Tibial nerve (tissue), 4 donors: ENCODE measurements around the gene C1orf232. TPM values are rescaled to one million over a fixed set of nuclear protein-coding genes. Genes with fewer than 3 reads are reported as not detected.

Experiments used
- DNase-seq, 2 donors: peaks; one replicate each; pipeline ENCODE4 v3.0.0-alpha.2; 2019; ENCODE audit warnings: low spot score in 2 of 2
- H3K27ac ChIP-seq, 4 donors: fragments of 200-600 bp; sonication (generic) in 3 of 4; one replicate each; pipeline ENCODE4 v1.5.1; 2017 to 2019; ENCODE audit warnings: mild to moderate bottlenecking in 1 of 4
- H3K27me3 ChIP-seq, 2 donors: fragments of 200-600 bp; sonication (generic) in 1 of 2; one replicate each; pipeline versions ENCODE4 v1.5.1 to v1.6.0; 2017 to 2019
- H3K36me3 ChIP-seq, 3 donors: fragments of 200-600 bp; sonication (generic); one replicate each; pipeline ENCODE4 v1.5.1; 2018 to 2019
- H3K4me1 ChIP-seq, 4 donors: fragments of 200-600 bp; sonication (generic) in 3 of 4; one replicate each; pipeline ENCODE4 v1.5.1; 2017 to 2019
- H3K4me3 ChIP-seq, 4 donors: fragments of 200-600 bp; sonication (generic) in 3 of 4; one replicate each; pipeline ENCODE4 v1.5.1; 2017 to 2019; ENCODE audit warnings: mild to moderate bottlenecking in 1 of 4, moderate library complexity in 1 of 4
- H3K9me3 ChIP-seq, 4 donors: fragments of 200-600 bp; sonication (generic) in 3 of 4; one replicate each; pipeline ENCODE4 v1.5.1; 2017 to 2019
- EP300 ChIP-seq, 2 donors: sonication (generic); formaldehyde crosslinking; IDR thresholded peaks; one replicate each; pipeline ENCODE4 v1.6.1; 2017; ENCODE audit warnings: antibody characterized with exemption in 2 of 2, mild to moderate bottlenecking in 1 of 2
- POLR2A ChIP-seq, 2 donors: fragments of 450-650 bp; IDR thresholded peaks; one replicate each; pipeline ENCODE4 v1.6.1; 2017; ENCODE audit warnings: antibody characterized with exemption in 2 of 2, mild to moderate bottlenecking in 2 of 2, moderate library complexity in 2 of 2
- WGBS, 2 donors: methylation state at CpG; one replicate each; pipeline ENCODE4 v1.1.5; 2018; 5-methylcytosine and 5-hydroxymethylcytosine counted together
- total RNA-seq, 4 donors: library from RNA; depleted of rRNA; stranded (reverse); fragments of >200 nt; gene quantifications; one replicate each; pipeline ENCODE4 v1.1.0, GENCODE V29; 2016
- TF ChIP-seq, protein P1 (sequence below), 5 experiments: fragments of 200-600 bp in 3 of 5; fragments of 450-650 bp in 2 of 5; sonication (generic) in 3 of 5; IDR thresholded peaks; one replicate each; pipeline ENCODE4 v1.5.1; 2016 to 2019; ENCODE audit warnings: antibody characterized with exemption in 5 of 5, mild to moderate bottlenecking in 3 of 5, moderate library complexity in 2 of 5

Gene C1orf232
- total RNA-seq, 4 donors from 2014 or later, result not detected

- TF ChIP-seq, protein P1, sequence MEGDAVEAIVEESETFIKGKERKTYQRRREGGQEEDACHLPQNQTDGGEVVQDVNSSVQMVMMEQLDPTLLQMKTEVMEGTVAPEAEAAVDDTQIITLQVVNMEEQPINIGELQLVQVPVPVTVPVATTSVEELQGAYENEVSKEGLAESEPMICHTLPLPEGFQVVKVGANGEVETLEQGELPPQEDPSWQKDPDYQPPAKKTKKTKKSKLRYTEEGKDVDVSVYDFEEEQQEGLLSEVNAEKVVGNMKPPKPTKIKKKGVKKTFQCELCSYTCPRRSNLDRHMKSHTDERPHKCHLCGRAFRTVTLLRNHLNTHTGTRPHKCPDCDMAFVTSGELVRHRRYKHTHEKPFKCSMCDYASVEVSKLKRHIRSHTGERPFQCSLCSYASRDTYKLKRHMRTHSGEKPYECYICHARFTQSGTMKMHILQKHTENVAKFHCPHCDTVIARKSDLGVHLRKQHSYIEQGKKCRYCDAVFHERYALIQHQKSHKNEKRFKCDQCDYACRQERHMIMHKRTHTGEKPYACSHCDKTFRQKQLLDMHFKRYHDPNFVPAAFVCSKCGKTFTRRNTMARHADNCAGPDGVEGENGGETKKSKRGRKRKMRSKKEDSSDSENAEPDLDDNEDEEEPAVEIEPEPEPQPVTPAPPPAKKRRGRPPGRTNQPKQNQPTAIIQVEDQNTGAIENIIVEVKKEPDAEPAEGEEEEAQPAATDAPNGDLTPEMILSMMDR (IDR thresholded peaks at IDR 0.05), result no peak
- no peak for TF ChIP-seq POLR2A (IDR thresholded peaks at IDR 0.05)
- WGBS, 2 donors, result 82 to 86% methylated on average over 3 of the region's 3 CpGs
Measured at GRCh38 chr1:26195805-26196204, 27.0 kb upstream of the C1orf232 start.

GRCh38 chr1:26191739-26192138, 23.0 kb upstream of the C1orf232 start:
- Histone ChIP-seq H3K27me3 (no peaks in the 10 kb centered on the region), H3K36me3 (peaks cover 0 to 20% (median 0%) of the 10 kb centered on the region in 3 donors), H3K4me3 (no peak overlapping the region), H3K9me3 (no peaks in the 10 kb centered on the region), H3K4me1 (no peaks in the 10 kb centered on the region), H3K27ac (no peak overlapping the region)
- WGBS, 2 donors, result 61 to 69% methylated on average over 3 of the region's 3 CpGs
- no peak for DNase-seq
- TF ChIP-seq, protein P1 (IDR thresholded peaks at IDR 0.05), result no peak
- no peak for TF ChIP-seq EP300 (IDR thresholded peaks at IDR 0.05)
- no peak for TF ChIP-seq POLR2A (IDR thresholded peaks at IDR 0.05)

More at GRCh38 chr1:26195805-26196204, 27.0 kb upstream of the C1orf232 start:
- Histone ChIP-seq H3K27me3 (peaks cover 0 to 4% of the 10 kb centered on the region in 2 donors), H3K9me3 (no peaks in the 10 kb centered on the region), H3K27ac (no peak overlapping the region), H3K4me3 (no peak overlapping the region), H3K4me1 (no peaks in the 10 kb centered on the region), H3K36me3 (no peaks in the 10 kb centered on the region)
- no peak for DNase-seq

DNA sequence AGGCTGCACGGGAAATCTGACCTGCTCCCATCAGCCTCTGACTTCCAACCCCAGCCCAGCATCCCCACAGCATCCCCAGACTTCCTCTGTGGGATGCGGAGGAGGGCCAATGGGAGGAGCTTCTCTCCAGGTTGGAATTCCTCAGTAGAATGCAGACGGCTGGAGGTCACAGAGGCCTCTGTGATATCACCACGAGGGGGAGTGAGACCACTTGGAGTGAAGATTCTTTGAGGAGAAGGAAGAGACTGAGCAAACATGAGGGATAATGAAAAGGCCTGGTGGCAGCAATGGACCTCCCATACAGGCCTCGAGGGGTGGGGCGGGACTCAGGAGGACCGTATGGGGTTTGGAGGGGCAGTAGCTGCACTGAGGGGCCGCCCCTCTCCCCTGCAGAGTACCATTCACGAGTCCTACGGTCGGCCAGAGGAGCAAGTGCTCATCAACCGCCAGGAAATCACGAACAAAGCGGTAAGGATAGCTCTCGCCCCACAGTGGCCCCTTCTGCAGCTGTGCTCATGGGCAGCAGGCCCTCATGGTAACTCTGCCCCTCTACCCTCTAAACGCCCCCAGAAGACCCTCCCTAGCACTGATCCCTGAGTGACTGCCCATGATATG, 21.7 kb upstream of the C1orf232 start, which contains the start of gene CATSPER4:
CATSPER4 (plus strand) TSS at position 230 of the 615 bp plus-strand sequence; CDS start at position 256, 26 bp downstream.
- 42 to 49% methylated on average over 16 of the region's 16 CpGs for WGBS, 2 donors
- Histone ChIP-seq H3K27ac (no peak within 1 kb of the TSS), H3K4me1 (no peaks in the 10 kb centered on the region), H3K9me3 (no peaks in the 10 kb centered on the region), H3K4me3 (no peak within 1 kb of the TSS), H3K36me3 (peaks cover 0 to 27% (median 0%) of the 10 kb centered on the region in 3 donors), H3K27me3 (no peaks in the 10 kb centered on the region)
- DNase-seq, result no peak
- TF ChIP-seq EP300 (IDR thresholded peaks at IDR 0.05) (no peak), POLR2A (IDR thresholded peaks at IDR 0.05) (no peak)
- TF ChIP-seq, protein P1 (IDR thresholded peaks at IDR 0.05), result peak in 1 of 5 experiments; percentile 10

- TF ChIP-seq EP300 (IDR thresholded peaks at IDR 0.05) (no peak), POLR2A (IDR thresholded peaks at IDR 0.05) (no peak)
- TF ChIP-seq, protein P1 (IDR thresholded peaks at IDR 0.05), result no peak
- Histone ChIP-seq H3K27ac (no peak overlapping the region), H3K27me3 (no peaks in the 10 kb centered on the region), H3K4me1 (no peaks in the 10 kb centered on the region), H3K9me3 (no peaks in the 10 kb centered on the region), H3K4me3 (no peak overlapping the region), H3K36me3 (peaks cover 0 to 30% (median 0%) of the 10 kb centered on the region in 3 donors)
- no peak for DNase-seq
- WGBS, 2 donors, result 78 to 79% methylated on average over 7 of the region's 7 CpGs
Measured at GRCh38 chr1:26189751-26190275, 21.1 kb upstream of the C1orf232 start.

DNA sequence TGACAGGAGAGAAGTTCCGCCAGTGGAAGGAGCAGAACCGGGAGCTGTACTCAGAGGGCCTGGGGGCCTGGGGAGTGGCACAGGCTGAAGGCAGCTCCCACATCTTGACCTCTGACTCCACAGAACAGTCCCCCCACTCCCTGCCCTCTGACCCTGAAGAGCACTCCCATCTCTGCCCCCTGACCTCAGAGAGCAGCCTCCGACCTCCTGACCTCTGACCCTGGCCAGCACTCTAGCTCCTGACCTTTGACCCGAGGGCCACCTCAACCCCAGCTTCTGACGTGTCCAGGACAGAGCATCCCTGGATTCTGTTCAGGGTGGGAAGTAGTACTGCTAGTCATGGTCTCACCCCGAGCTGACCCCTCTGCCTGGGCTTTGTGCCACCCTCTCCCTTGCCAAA, 20.6 kb upstream of the C1orf232 start:
- no peak for TF ChIP-seq POLR2A (IDR thresholded peaks at IDR 0.05)
- TF ChIP-seq EP300 (IDR thresholded peaks at IDR 0.05), result no peak
- TF ChIP-seq, protein P1 (IDR thresholded peaks at IDR 0.05), result no peak
- Histone ChIP-seq H3K9me3 (no peaks in the 10 kb centered on the region), H3K27me3 (no peaks in the 10 kb centered on the region), H3K27ac (no peak overlapping the region), H3K36me3 (peaks cover 0 to 35% (median 0%) of the 10 kb centered on the region in 3 donors), H3K4me3 (no peak overlapping the region), H3K4me1 (no peaks in the 10 kb centered on the region)
- 60 to 68% methylated on average over 6 of the region's 6 CpGs for WGBS, 2 donors
- DNase-seq, result no peak
